GM19468 (cell line): ENCODE data around the gene HOXD8.

Experiments
- ATAC-seq: cut with Tn5 transposase; IDR thresholded peaks from one replicate; pipeline ENCODE4 v1.9.1; 2021; ENCODE audit warnings: mild to moderate bottlenecking, moderate library complexity, moderate number of reproducible peaks; ENCODE audit not compliant: unreplicated experiment; ENCODE audit errors: extremely low read depth

Gene HOXD8

DNA sequence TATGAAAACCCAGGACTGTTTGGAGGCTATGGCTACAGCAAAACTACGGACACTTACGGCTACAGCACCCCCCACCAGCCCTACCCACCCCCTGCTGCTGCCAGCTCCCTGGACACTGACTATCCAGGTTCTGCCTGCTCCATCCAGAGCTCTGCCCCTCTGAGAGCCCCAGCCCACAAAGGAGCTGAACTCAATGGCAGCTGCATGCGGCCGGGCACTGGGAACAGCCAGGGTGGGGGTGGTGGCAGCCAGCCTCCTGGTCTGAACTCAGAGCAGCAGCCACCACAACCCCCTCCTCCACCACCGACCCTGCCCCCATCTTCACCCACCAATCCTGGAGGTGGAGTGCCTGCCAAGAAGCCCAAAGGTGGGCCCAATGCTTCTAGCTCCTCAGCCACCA lies 39.7 kb downstream of the HOXD8 start:
- no peak for ATAC-seq

DNA sequence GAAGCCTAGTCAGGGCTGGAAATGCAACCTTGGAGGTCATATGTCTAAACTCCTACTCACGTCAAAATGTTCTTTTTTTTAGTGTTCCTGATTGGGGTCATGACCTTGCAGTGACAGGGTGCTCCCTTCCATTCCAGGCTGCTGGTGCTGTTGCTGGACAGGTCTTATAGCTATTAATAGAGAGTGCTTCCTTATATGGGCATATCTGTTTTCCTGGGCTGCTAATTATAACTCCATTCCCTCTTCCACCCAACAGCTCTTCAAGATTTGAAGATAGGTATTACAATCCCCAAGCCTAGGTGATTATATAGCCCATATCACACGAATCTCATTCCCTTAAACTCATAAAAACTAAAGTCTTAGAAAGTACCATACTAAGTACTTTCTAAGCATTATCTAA lies 40.2 kb downstream of the HOXD8 start:
- no peak for ATAC-seq

DNA sequence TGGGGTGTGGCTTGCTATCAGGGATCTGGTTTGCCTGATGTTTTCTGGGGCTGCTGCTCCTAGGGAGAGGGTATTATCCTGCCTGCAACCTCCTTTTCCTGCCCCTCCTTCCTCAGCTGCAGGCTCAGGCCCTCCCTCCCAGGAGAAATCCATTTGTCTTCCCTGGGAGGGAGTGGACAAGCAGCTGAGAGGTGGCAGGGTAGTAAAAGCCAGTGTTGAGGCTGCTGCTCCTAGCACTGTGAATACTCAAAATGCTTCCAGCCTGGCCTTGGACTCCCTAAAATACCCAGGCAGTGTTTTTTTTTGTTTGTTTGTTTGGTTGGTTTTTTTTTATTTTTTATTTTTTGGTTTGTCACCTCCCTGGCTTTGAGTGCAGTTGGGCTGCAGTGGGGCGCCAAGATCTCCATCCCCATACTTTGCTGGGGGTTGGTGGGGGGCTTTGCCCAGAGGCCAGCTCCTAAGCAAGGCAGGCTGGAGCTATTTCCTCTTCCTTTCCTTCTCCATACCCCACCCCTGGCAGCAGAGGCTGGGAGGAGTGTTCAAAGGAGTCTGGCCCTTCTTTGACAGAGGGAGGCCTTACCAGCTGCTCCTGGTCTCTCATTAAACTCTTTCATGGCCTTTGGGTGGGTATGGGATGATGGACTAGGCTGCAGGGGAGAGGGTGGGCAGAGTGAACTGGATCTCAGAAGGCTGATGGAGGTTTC lies 41.2 kb downstream of the HOXD8 start:
- ATAC-seq: no peak

DNA sequence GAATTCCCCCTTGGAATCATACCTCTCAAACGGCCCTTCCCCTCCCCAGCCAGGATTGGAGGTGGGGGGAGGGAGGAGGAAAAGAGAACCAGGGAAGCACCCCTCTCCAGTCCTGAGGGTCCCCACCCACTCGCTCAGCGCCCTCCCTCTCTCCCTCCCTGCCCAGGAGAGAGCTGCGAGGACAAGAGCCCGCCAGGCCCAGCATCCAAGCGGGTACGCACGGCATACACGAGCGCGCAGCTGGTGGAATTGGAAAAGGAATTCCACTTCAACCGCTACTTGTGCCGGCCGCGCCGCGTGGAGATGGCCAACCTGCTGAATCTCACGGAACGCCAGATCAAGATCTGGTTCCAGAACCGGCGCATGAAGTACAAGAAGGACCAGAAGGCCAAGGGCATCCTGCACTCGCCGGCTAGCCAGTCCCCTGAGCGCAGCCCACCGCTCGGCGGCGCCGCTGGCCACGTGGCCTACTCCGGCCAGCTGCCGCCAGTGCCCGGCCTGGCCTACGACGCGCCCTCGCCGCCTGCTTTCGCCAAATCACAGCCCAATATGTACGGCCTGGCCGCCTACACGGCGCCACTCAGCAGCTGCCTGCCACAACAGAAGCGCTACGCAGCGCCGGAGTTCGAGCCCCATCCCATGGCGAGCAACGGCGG lies 42.0 kb downstream of the HOXD8 start:
- no peak for ATAC-seq

DNA sequence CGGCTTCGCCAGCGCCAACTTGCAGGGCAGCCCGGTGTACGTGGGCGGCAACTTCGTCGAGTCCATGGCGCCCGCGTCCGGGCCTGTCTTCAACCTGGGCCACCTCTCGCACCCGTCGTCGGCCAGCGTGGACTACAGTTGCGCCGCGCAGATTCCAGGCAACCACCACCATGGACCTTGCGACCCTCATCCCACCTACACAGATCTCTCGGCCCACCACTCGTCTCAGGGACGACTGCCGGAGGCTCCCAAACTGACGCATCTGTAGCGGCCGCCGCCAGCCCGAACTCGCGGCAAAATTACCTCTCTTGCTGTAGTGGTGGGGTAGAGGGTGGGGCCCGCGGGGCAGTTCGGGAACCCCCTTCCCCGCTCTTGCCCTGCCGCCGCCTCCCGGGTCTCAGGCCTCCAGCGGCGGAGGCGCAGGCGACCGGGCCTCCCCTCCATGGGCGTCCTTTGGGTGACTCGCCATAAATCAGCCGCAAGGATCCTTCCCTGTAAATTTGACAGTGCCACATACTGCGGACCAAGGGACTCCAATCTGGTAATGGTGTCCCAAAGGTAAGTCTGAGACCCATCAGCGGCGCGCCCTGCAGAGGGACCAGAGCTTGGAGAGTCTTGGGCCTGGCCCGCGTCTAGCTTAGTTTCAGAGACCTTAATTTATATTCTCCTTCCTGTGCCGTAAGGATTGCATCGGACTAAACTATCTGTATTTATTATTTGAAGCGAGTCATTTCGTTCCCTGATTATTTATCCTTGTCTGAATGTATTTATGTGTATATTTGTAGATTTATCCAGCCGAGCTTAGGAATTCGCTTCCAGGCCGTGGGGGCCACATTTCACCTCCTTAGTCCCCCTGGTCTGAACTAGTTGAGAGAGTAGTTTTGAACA lies 42.7 kb downstream of the HOXD8 start:
- ATAC-seq: no peak

DNA sequence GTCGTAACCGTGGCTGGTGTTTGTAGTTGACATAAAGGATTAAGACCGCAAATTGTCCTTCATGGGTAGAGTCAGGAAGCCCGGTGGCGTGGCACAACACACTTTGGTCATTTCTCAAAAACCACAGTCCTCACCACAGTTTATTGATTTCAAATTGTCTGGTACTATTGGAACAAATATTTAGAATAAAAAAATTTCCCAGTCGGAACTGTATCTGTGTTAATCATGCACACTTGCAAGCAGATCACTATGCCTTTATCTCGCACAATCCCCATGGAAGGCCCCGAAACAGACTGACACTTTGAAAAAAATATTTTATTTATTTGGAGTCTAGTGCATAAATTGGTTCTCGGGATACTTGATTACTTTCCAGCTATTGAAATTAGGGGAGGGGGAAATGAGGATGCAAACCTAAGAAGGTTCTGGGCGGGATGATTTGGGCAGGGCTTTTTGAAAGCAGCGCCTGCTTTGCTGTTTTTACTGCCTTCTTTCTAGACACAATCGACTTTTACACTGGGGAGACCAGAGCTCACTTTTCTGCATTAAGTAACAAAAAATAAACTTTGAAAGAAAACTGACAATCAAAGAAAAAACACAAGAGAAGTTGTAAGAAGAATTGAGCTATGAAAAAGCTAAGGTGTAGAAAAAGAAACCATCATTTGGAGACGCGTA lies 43.5 kb downstream of the HOXD8 start:
- ATAC-seq: no peak

DNA sequence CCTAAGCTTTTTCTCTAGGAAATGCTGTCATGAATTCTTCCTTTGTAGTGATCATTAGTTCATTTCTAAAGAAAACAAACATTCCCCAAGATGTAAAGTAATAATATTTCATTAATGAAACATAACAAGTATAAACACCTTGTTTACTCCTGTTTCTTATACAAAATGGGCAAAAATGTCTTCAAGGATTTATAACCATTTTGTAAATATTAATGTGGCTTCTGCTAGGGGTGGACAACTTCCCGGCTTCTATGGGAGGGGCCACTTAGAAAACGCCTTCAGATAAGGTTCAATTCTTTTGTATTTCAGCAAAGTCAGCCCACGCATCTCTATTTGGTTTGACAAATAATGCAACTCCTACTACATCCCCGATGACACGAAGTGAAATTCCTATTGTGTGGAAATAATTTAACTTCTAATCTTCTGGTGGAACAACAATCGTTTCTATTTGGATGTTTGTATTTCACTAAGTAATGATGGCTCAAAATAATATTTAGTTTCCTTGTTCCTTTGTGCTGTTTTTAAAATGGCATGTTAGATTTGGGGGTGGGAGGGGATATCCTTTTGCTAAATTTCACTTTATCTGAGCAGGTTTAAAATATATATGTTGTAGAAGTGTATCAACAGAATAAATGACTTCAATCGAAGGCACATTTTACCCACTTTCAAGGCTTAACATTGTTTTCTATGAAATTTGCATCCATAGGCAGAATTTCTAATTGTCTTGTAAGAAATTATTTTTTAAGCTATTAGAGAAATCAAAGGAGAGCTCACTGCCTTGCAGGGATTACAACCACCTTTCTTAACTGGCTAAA lies 44.3 kb downstream of the HOXD8 start:
- ATAC-seq: no peak

DNA sequence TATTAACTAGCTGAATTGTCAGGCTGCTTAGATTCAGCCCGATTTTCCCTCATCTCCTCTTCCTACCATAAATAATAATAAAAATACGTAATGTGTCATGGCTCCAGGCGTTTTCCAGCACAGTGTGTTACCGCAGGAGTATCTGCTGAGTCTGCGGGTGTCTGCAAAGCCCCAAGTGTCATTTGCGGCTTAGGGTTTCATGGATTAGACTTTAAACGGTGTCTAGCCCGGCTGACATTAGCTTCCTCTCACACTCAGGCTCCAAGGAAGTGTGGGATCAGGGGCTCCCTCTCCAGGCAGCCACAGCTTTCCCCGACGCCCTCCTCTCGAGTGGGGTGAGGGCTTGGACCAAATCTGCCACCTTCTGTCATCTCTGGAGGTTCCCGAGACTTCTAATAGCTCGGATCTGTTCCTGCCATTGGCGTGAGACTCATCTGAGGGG lies 44.9 kb downstream of the HOXD8 start:
- no peak for ATAC-seq

DNA sequence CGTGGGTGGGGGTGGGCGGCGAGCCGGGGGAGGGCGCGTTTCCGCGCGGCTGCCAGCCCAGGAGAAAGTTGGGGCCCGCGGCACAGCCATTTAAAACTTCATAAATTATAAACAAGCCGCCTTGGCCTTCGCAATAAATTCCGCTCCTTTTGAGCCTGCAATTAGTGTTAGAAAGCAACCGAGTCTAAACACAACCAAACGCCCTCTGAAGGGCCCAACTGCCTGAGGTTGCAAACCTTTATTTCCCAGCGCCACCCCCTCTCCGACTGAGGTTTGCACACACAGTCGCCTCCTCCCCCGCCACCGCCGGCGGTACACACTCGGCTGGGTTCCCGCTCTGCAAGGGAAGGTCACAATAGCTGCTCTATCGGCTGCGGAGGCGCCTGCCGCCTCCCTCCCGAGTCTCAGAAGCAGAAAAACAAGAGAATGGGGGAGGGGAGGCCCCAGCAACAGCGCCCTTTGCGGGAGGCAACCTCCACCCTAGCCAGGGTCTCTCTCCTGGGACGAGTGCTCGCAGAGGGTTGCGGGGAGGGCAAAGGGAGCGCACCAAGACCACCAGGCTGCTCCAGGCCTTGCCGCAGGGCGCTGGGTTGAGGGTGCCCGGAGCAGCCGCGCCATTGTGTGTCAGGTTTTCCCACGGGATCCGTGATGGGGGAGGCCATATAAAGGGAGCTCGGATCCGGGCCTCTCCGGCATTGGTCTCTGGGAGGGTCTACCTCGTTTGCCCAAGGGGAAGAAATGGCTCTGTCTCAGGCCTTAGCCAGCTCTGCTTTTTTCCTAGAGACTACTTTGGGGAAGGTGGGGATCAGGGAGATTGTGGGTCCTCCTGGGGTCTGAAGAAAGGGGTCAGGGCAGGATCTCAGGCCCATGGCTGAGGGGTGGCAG lies 45.6 kb downstream of the HOXD8 start:
- ATAC-seq: no peak

DNA sequence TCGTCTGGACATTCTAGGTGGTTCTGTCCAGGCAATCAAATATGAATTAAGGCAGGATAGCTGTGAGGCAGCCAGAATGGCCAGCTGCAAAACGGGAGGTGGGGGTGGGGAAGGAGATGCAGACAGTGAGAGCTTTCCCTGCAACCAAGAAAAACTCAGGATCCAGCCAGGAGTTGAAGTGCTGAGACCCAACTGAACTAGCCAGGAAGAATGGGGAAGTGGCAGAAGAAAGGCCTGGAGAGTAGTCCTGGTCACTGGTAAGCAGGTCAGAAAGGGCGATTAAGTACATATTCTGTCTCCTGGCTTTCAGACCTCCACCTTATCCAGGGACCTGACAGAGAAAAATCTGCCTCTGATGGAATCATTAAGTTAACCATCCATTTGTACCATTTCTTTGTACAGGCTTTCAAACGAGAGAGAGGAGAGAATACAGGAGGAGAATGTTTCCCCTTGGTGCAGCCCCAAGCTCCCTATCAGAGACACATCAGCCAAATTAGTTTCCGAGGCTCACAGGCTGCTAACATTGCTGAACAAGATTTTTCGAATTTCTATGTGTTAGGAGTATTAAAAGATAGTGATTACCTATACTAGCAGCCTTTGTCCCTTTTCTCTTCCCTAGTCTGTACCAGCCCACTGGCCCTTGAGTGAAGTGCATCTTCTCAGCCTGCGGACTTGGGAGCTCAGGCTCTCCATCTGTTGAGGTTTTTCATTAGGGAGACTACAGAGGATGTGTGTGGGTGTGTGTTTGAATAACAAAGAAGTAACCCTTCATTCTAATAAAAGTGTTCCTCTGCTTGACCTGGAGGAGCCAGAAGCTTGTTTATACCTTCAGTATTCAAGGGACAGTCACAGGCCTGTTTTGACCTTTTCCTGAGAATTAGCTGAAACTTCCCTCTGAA lies 46.5 kb downstream of the HOXD8 start:
- ATAC-seq: no peak

DNA sequence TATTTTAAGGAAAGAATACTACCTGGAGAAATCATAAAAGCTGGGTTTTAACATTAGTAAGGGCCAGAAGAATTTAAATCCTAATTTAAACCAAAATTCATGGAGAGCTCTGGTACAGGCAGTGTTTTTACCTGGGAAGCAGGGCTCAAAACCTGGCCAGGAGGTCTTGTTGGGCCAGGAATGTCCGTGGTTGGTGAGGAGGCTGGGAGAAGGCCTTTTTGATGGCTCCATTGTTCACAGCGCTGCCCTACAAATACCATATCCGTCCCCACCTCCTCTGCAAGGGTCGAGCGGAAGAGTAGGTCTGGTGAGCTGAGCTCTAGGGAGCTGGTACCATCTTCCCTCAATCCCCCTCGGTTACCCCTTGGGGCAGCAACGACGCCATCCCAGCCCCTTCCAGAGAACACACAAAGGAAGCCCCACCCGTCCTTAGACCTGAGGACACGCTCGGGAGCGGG lies 48.1 kb downstream of the HOXD8 start:
- ATAC-seq: no peak

DNA sequence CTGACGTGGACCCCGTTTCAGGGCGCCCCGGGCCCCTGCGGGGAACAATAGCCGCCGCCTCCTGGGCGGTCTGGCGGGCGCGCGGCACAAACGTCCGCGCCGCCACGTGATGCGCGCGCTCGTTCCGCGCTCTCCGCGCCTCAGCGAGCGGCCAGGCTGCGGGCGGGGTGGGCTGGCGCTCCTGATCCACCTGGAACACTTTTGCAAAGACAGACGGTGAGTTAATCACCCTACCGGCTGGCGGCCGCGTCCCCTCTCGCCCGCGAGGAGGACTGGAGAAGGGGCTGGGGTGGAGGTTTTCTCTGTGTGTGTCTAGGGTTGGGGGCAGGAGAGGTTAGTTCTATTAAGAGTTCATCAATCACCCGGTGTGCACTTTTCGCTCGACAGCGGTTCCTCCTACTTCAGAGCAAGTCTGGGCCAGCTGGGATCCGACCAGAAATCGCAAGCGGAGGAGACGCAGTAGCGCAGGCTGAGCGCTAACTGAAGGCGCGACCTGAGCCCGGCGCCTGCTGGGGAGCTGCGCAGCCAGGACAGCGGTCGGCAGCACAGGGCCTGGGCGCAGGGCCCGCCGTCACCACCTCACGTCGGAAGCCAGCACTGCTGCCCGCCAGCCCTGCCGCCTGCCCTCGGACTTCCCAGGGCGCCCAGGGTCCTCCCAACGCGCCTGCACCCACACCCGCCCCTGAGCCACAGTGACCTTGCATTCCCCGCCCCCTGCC lies 48.7 kb downstream of the HOXD8 start:
- ATAC-seq: no peak

DNA sequence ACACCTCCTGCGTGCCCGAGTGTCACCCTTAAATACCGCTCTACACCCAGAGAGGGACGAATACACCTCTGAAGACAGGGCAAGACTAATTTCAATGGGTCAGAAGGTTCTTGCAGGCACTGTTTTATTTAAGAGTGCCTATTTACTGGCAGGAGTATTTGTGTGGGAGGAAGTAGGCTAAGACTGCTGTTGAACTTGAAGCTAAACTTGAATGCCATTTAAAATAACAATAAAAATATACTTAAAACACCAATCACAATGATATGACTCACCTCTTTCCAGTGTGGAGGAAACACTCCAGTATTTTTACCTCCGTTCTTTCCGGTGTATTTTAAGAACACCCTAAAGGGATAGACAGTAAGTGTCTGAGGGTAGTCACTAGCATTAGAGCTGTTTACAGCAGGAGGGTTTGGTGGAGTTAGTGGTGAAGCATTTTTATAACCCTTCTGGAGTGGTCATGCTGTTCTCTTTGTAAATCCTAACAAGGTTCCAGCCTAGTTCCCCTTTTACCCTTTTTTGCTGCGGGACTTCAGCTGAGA lies 49.3 kb downstream of the HOXD8 start:
- no peak for ATAC-seq

DNA sequence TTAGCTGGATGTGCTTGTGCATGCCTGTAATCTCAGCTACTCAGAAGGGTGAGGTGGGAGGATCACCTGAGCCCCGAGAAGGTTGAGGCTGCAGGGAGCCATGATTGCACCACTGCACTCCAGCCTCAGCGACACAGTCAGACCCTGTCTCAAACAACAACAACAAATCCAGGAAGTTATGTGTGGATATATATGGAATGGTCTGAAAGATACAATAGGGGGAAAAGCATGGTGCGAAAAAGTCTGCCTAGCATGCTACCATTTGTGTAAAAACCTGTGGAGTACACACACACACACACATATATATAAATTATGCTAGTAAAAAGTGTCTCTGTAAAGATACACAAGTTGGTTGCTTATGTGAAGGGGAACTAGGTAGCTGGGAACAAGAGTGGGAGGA lies 52.0 kb downstream of the HOXD8 start:
- no peak for ATAC-seq
